ENCODE results near the gene DDC.

DDC gene

GRCh38 chr7:50605059-50605458 is 39.9 kb upstream of the DDC start:
- TF ChIP-seq, protein P1, sequence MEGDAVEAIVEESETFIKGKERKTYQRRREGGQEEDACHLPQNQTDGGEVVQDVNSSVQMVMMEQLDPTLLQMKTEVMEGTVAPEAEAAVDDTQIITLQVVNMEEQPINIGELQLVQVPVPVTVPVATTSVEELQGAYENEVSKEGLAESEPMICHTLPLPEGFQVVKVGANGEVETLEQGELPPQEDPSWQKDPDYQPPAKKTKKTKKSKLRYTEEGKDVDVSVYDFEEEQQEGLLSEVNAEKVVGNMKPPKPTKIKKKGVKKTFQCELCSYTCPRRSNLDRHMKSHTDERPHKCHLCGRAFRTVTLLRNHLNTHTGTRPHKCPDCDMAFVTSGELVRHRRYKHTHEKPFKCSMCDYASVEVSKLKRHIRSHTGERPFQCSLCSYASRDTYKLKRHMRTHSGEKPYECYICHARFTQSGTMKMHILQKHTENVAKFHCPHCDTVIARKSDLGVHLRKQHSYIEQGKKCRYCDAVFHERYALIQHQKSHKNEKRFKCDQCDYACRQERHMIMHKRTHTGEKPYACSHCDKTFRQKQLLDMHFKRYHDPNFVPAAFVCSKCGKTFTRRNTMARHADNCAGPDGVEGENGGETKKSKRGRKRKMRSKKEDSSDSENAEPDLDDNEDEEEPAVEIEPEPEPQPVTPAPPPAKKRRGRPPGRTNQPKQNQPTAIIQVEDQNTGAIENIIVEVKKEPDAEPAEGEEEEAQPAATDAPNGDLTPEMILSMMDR (conservative IDR thresholded peaks at IDR 0.05; ENCODE audit: low read depth, low read length) = no peak
- no peak for DNase-seq (ENCODE audit: low read depth)
- H3K4me3 ChIP-seq (ENCODE audit: low read length) = no peak overlapping the region

DNA sequence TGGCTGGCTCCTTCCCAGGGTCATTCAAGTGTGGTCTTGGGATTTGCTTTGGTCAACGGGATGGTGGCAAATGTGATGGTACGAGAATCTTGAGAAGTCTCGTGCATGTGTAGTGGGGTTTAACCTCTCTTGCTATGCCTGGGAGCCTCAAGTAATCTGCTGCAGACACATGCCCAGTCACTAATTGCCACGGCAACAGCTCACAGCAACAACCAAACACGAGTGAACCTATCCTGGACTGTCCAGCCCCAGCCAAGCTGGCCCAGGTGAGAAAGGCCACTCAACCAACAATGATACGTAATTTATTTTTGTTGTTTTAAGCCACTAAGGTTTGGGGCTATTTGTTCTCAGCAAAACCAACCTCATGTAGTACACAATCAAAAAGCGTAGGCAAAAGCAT is 38.1 kb upstream of the DDC start:
- no peak overlapping the region for H3K4me3 ChIP-seq (ENCODE audit: low read length)
- TF ChIP-seq, protein P1 (conservative IDR thresholded peaks at IDR 0.05; ENCODE audit: low read depth, low read length) = no peak
- no peak for DNase-seq (ENCODE audit: low read depth)

- TF ChIP-seq, protein P1 (conservative IDR thresholded peaks at IDR 0.05; ENCODE audit: low read depth, low read length) = no peak
- no peak for DNase-seq (ENCODE audit: low read depth)
Measured at GRCh38 chr7:50599385-50599784, 34.2 kb upstream of the DDC start.

DNA sequence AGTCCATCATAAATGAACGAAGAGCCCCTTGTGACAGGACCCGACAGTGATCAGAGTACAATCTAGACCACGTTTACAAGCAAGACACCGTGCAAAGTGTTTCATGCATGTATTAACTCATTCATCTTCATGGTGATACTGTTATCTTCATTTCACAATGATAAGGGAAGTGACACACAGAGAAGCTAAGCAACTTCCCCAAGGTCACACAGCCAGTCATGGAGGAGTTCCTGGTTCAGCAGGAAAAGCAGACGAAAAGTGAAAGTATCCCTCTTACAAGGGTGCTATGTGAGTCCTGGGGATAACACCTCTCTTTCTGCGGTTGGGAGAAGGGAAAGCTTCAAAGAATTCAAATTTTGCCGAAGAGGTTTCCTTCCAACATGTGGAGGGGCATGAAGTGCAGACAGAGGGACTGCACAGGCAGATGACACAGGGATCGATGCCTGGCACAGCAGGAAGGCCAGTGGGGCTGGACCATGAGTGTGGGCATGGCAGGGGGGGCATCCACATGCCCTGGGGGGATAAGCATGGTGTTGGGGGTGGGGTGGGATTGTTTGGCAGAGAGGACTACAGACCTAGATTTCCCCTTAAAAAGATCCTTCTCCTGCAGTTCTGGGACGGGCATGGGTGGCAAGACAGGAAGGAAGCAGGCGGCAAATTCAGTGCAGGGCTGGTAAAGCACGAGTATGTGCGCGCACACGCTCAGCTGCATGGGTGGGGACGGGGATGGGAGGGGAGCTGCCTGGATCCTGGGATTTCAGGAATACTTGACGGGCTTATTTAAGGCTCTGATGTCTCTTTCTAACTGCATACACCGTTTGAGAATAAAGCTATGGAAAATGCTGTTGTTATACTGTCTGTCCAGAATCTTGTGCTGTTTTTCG is 33.5 kb upstream of the DDC start:
- DNase-seq (ENCODE audit: low read depth) = no peak
- TF ChIP-seq, protein P1 (conservative IDR thresholded peaks at IDR 0.05; ENCODE audit: low read depth, low read length) = no peak
- no peak overlapping the region for H3K4me3 ChIP-seq (ENCODE audit: low read length)

More at GRCh38 chr7:50599385-50599784, 34.2 kb upstream of the DDC start:
- H3K4me3 ChIP-seq (ENCODE audit: low read length) = no peak overlapping the region

- no peak for DNase-seq (ENCODE audit: low read depth)
- TF ChIP-seq, protein P1 (conservative IDR thresholded peaks at IDR 0.05; ENCODE audit: low read depth, low read length) = no peak
- no peak overlapping the region for H3K4me3 ChIP-seq (ENCODE audit: low read length)
Measured at GRCh38 chr7:50596484-50596883, 31.3 kb upstream of the DDC start.

DNA sequence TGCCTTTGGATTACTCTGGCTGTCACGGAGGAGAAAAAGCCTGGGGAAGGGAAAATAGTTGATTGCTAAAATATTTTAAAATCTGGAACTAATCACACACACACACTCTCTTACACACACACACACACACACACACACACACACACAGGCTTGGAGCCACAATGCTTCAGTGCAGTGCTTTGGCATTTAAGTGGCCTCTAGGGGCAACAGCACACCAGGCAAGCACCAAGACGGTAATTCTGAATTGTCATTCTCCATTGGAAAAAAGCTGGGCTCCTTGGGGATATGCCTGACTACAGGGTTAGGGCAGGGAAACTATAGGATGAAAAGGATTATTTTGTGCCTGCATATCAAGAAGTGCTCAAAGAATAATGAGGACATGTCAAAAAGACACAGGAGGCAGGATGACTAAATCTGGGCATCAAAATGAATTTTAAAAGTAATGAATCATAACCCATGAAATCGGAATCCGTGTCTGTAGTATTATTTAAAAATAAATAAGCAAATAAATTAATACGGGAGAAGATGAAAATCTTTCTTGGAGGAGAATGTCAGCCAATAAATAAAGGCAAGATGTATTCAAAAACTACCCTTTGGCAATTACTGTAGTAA is 30.4 kb upstream of the DDC start:
- no peak overlapping the region for H3K4me3 ChIP-seq (ENCODE audit: low read length)
- TF ChIP-seq, protein P1 (conservative IDR thresholded peaks at IDR 0.05; ENCODE audit: low read depth, low read length) = peak; percentile 70
- peak; percentile 24 for DNase-seq (ENCODE audit: low read depth)
